Epithelial cell of esophagus (primary cell): Measurements from ENCODE around the gene SREBF2.

ENCODE experiments used
- DNase-seq: peaks from one replicate; pipeline ENCODE4 v3.0.0; 2010; ENCODE audit warnings: low read depth
- H3K4me3 ChIP-seq: 2 replicates; pipeline ENCODE4 v1.5.1; 2011; ENCODE audit warnings: mild to moderate bottlenecking, low read length, control low read depth
- TF ChIP-seq, protein P1 (sequence below): IDR thresholded peaks from 2 replicates; pipeline ENCODE4 v1.5.1; 2011; ENCODE audit warnings: low read depth, mild to moderate bottlenecking, low read length, control low read depth, inconsistent platforms; ENCODE audit not compliant: insufficient read depth; ENCODE audit errors: missing control alignments

Gene SREBF2

DNA sequence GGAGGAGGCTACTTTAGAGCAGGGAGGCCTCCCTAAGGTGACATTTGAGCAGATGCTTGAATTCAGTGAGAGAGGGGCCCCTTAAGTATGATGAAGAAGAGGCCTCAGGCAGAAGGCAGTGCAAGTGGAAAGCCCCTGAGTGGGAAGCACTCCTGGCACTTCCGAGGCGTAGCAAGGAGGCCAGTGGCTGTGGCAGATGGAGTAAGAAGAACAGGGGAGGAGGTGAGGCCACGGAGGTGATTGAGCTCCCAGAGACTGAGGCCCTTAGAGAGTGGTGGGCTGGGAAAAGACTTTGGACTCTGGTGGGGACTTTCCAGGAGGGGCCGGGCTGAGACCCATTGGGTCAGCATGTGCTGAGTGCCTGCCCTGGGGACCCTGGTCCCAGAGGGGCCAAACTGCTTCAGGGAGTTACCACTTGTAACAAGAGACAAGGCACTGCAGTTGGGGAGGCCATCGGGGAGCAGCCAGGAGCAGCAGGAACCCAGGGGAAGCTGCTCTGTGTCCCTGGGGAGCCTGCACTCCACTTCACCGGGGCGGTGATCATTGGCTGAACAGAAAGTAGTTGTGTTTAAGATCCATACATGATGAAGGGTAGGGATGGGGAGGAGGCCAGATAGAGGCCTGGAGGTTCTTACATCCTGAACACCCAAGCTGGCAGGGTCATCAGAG, 116.5 kb downstream of the SREBF2 start:
- no peak for DNase-seq
- TF ChIP-seq, protein P1, sequence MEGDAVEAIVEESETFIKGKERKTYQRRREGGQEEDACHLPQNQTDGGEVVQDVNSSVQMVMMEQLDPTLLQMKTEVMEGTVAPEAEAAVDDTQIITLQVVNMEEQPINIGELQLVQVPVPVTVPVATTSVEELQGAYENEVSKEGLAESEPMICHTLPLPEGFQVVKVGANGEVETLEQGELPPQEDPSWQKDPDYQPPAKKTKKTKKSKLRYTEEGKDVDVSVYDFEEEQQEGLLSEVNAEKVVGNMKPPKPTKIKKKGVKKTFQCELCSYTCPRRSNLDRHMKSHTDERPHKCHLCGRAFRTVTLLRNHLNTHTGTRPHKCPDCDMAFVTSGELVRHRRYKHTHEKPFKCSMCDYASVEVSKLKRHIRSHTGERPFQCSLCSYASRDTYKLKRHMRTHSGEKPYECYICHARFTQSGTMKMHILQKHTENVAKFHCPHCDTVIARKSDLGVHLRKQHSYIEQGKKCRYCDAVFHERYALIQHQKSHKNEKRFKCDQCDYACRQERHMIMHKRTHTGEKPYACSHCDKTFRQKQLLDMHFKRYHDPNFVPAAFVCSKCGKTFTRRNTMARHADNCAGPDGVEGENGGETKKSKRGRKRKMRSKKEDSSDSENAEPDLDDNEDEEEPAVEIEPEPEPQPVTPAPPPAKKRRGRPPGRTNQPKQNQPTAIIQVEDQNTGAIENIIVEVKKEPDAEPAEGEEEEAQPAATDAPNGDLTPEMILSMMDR = no peak
- no peak overlapping the region for H3K4me3 ChIP-seq

DNA sequence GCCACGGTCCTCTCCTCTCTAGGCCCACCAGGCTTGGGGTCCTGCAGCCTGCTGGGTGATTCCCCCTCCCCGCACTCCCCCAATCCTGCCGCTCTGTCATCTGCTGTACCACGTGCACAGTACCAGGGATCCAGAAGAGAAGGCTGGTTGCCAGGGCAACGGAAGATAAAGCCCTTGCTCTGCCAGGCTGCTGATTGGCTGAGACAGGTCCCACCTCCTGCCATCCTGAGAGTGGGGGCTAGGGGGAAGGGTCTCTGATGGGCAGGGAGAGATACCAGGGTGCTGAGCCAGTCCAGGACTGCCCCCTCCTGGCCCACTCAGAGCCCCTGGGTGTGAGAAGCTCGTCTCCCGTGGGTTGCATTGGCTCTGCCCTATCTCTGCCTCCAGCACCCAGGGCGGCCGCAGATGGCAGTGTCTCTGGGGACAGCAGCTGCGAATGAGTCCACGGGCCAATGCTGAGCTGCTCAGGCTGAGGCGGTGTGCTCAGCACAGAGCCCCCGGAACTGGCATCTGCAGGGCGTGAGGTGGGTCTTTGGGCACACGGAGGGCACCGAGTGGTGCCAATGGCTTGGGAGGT, 119.1 kb downstream of the SREBF2 start, which contains the start of gene SMIM45:
TSS of gene SMIM45 (plus strand) at position 253 of the 577 bp plus-strand sequence.
- TF ChIP-seq, protein P1 = no peak
- no peak within 1 kb of the TSS for H3K4me3 ChIP-seq
- no peak for DNase-seq

DNA sequence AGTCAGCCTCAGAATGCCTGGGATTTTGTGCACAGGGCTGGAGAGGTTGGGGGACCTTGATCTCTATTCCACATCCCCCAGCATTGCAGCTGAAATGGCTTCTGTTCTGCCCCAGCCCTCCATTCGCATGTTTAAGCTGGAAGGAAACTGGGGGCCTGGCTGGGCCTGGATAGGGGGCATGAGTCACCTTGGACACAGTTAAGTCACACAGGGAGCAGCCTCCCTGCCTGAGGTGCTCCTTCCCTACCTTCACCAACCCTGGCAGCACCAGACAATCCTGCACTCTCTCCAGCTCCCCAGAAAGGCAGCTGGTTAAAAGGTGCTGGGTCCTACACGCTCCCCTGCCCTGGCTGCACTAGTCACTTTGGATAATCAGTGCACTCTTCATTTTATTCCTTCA, 119.8 kb downstream of the SREBF2 start:
- TF ChIP-seq, protein P1 = no peak
- peak; percentile 30 for DNase-seq
- H3K4me3 ChIP-seq = no peak overlapping the region
